ENCODE data around the gene FLNB.

DNA sequence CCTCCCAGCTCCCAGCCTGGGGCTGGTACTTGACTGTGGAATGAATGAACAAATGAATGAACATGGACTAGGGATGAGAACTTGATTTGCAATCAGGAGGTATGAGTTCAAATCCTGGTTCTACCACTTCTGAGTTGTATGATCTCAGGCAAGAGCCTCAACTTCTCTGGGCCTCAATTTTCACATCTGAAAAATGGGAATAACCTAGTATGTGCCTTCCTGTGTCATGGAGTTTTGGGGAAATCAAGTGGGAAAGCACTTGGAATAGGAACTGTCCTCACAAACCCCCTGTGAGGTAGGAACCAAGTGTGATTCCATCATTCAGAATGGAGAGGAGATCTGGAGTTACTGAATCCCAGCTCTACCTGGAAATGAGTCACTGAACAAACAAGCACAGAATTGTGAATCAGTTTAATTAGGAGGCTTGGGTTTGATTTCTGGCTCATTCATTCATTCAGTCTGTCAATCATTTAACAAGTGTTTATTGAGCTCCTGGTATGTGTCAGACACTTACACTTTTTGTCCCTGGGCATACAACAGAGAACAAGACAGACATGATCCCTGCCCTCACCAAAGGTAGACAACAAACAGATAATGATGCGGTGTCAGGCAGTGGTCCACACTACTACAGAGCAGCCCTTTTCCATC is 172.8 kb downstream of the FLNB start:
- TF ChIP-seq EZH2 (IDR thresholded peaks at IDR 0.05; ENCODE audit: insufficient read depth, poor library complexity, severe bottlenecking) (no peak), EZH2phosphoT487 (IDR thresholded peaks at IDR 0.05; ENCODE audit: insufficient read depth, low read depth) (no peak)

All from GM23248 (cell line).